K562 (cell line): ENCODE data around the gene AQR. TPM values are rescaled to one million over a fixed set of nuclear protein-coding genes. Genes with fewer than 3 reads are reported as not detected.

Experiments
- ASH1L ChIP-seq: fragments of 450-650 bp; IDR thresholded peaks from 2 replicates; pipeline ENCODE4 v1.6.1; 2018; ENCODE audit warnings: borderline replicate concordance, mild to moderate bottlenecking, low read depth; ENCODE audit not compliant: partially characterized antibody
- COPS2 ChIP-seq: fragments of 450-650 bp; conservative IDR thresholded peaks from 2 replicates; pipeline ENCODE4 v1.6.1; 2016; ENCODE audit warnings: mild to moderate bottlenecking, moderate library complexity
- HOXB6 ChIP-seq: fragments of 250-450 bp; sonication (Bioruptor Pico); IDR thresholded peaks from 2 replicates; pipeline ENCODE4 v1.5.1; 2022; ENCODE audit warnings: mild to moderate bottlenecking, borderline replicate concordance
- MEF2D ChIP-seq: conservative IDR thresholded peaks from 2 replicates; pipeline ENCODE4 v1.6.1; 2016; ENCODE audit warnings: low read depth, missing genetic modification characterization, missing compliant biosample characterization
- NR4A1 ChIP-seq, 2 experiments: fragments of 250-450 bp in 1 of 2; fragments of 450-650 bp in 1 of 2; sonication (Bioruptor Pico) in 1 of 2; IDR thresholded peaks; 2 replicates each; pipeline versions ENCODE4 v1.4.0 to v1.6.1; 2016 to 2020; ENCODE audit warnings: mild to moderate bottlenecking in 2 of 2, missing compliant biosample characterization in 1 of 2, missing genetic modification characterization in 1 of 2, moderate library complexity in 1 of 2
- RBM17 ChIP-seq: fragments of 200-400 bp; formaldehyde crosslinking; IDR thresholded peaks from 2 replicates; pipeline ENCODE4 v1.6.1; 2017; ENCODE audit warnings: low read depth, mild to moderate bottlenecking, low read length, borderline replicate concordance
- REST ChIP-seq, 2 experiments: fragments of 450-650 bp; formaldehyde crosslinking in 1 of 2; IDR thresholded peaks; 2 replicates each; pipeline versions ENCODE4 v1.4.0 to v1.6.1; 2014 to 2020; ENCODE audit warnings: mild to moderate bottlenecking in 2 of 2, borderline replicate concordance in 1 of 2, low read depth in 1 of 2
- RNF219 ChIP-seq: fragments of 250-450 bp; sonication (Bioruptor Pico); IDR thresholded peaks from 2 replicates; pipeline ENCODE4 v1.5.0; 2022; ENCODE audit warnings: mild to moderate bottlenecking
- SMAD1 ChIP-seq: fragments of 150-350 bp; IDR thresholded peaks from 2 replicates; pipeline ENCODE4 v1.6.1; 2014; ENCODE audit warnings: low read length, low read depth; ENCODE audit not compliant: partially characterized antibody
- SOX6 ChIP-seq: fragments of 450-650 bp; IDR thresholded peaks from 2 replicates; pipeline ENCODE4 v1.6.1; 2014; ENCODE audit warnings: mild to moderate bottlenecking
- TFAM ChIP-seq: fragments of 250-450 bp; sonication (Bioruptor Pico); conservative IDR thresholded peaks from 2 replicates; pipeline ENCODE4 v1.5.0; 2021; ENCODE audit warnings: mild to moderate bottlenecking, moderate library complexity
- WHSC1 ChIP-seq: IDR thresholded peaks from one replicate; pipeline ENCODE4 v1.6.1; 2012; ENCODE audit warnings: low read length, control low read depth, inconsistent platforms
- ZNF717 ChIP-seq: fragments of 250-450 bp; sonication (Bioruptor Pico); IDR thresholded peaks from 2 replicates; pipeline ENCODE4 v1.5.0; 2021
- ZNF77 ChIP-seq: fragments of 250-450 bp; sonication (Bioruptor Pico); IDR thresholded peaks from 2 replicates; pipeline ENCODE4 v1.5.0; 2020
- polyA plus RNA-seq, 8 experiments: library from polyadenylated mRNA; depleted of rRNA in 4 of 8; stranded (reverse) in 5 of 8; unstranded in 3 of 8; fragments of >200 nt; fragmentation: Nextera tagmentation in 2 of 8; fragmentation: Illumina TruSeq in 1 of 8; extraction: Ambion mirVana in 2 of 8; extraction: Trizol in 1 of 8; gene quantifications; 2 replicates each; pipeline versions ENCODE4 v1.2.1 to v1.2.3, GENCODE V29; 2011 to 2014; ENCODE audit warnings: inconsistent platforms in 1 of 8, missing spikeins in 1 of 8
- total RNA-seq, 7 experiments: library from RNA; depleted of rRNA in 6 of 7; stranded (reverse); fragments of >200 nt in 6 of 7; fragmentation: Illumina TruSeq in 2 of 7; extraction: Trizol in 2 of 7; gene quantifications; 2 replicates each; pipeline versions ENCODE4 v1.2.1 to v1.2.3, GENCODE V29; 2011 to 2021; ENCODE audit warnings: low replicate concordance in 1 of 7
- TF ChIP-seq, protein P1 (sequence below): fragments of 250-450 bp; sonication (Bioruptor Pico); IDR thresholded peaks from 2 replicates; pipeline ENCODE4 v1.4.0; 2020; ENCODE audit warnings: mild to moderate bottlenecking

AQR gene
- total and polyA plus RNA-seq, 9 of the 15 experiments (the other 6 are each of a cell fraction or from before 2014, with no cell fraction given): 22.0 to 62.9 (median 39.3) TPM

DNA sequence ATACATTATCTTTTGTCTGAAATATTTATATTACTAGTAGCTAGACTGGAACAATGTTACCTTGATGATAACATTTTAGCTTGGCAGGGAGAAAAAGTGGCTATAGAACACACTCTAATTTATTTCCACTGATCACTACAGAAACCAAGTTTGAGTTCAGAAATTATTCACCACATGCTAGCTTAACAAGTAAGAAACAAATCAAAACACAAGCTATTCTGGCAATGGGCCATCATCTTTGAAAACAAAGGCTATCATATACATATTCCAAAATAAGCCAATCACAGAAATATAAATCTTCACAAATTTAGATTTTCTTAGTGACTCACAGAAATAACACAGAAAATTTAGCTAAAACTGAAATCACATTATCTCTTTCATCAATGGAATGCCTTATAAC is 17.1 kb downstream of the AQR start (continued):
- no peak for TF ChIP-seq REST (IDR thresholded peaks at IDR 0.05; ENCODE audit: borderline replicate concordance)
- no peak for TF ChIP-seq REST (CRISPR knock-in tag; IDR thresholded peaks at IDR 0.05; ENCODE audit: low read depth)
- TF ChIP-seq, protein P1, sequence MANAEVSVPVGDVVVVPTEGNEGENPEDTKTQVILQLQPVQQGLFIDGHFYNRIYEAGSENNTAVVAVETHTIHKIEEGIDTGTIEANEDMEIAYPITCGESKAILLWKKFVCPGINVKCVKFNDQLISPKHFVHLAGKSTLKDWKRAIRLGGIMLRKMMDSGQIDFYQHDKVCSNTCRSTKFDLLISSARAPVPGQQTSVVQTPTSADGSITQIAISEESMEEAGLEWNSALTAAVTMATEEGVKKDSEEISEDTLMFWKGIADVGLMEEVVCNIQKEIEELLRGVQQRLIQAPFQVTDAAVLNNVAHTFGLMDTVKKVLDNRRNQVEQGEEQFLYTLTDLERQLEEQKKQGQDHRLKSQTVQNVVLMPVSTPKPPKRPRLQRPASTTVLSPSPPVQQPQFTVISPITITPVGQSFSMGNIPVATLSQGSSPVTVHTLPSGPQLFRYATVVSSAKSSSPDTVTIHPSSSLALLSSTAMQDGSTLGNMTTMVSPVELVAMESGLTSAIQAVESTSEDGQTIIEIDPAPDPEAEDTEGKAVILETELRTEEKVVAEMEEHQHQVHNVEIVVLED (CRISPR knock-in tag): no peak
- no peak for TF ChIP-seq COPS2
- TF ChIP-seq MEF2D (tag): no peak
- TF ChIP-seq RNF219 (CRISPR knock-in tag): no peak
- no peak for TF ChIP-seq WHSC1
- no peak for TF ChIP-seq RBM17
- no peak for TF ChIP-seq NR4A1 (CRISPR knock-in tag; IDR thresholded peaks at IDR 0.05)
- no peak for TF ChIP-seq NR4A1 (tag; IDR thresholded peaks at IDR 0.05)
- no peak for TF ChIP-seq SOX6
- TF ChIP-seq ZNF77 (CRISPR knock-in tag): no peak
- no peak for TF ChIP-seq ASH1L
- TF ChIP-seq SMAD1: no peak
- no peak for TF ChIP-seq ZNF717 (CRISPR knock-in tag)
- TF ChIP-seq TFAM (CRISPR knock-in tag): no peak
- no peak for TF ChIP-seq HOXB6 (CRISPR knock-in tag)
